GM12801 (cell line): Measurements from ENCODE around the gene SLC22A7.

ENCODE experiments used
- TF ChIP-seq, protein P1 (sequence below): IDR thresholded peaks from one replicate; pipeline ENCODE4 v1.5.1; 2011; ENCODE audit warnings: control low read depth; ENCODE audit not compliant: insufficient read length; ENCODE audit errors: extremely low read depth

Gene SLC22A7

DNA sequence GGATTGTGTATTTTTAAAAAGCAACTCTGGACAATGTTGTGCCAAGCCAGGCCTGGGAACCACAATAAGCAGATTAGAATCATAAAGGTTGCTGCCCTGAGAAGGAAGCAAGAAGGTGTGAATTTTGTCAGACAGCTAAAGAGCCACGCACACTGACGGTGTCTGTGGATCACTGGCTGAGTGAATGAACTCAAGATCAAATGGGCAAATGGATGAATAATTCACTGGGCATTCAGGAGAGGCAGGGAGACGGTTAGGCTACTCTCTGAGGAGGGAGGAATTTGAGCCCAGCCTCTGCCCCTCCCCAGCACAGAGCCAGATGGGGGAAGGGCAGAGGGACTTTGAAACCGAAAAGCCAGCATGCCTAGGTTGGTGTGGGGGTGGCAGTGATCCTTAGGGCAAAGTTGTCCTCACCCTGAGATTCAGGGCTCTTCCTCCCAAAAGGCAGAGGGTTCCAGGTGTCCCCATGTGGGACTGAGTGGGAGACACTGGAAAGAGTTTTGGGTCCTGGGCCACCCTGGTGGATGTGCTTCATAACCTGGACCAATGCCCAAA lies 19.5 kb upstream of the SLC22A7 start:
- TF ChIP-seq, protein P1, sequence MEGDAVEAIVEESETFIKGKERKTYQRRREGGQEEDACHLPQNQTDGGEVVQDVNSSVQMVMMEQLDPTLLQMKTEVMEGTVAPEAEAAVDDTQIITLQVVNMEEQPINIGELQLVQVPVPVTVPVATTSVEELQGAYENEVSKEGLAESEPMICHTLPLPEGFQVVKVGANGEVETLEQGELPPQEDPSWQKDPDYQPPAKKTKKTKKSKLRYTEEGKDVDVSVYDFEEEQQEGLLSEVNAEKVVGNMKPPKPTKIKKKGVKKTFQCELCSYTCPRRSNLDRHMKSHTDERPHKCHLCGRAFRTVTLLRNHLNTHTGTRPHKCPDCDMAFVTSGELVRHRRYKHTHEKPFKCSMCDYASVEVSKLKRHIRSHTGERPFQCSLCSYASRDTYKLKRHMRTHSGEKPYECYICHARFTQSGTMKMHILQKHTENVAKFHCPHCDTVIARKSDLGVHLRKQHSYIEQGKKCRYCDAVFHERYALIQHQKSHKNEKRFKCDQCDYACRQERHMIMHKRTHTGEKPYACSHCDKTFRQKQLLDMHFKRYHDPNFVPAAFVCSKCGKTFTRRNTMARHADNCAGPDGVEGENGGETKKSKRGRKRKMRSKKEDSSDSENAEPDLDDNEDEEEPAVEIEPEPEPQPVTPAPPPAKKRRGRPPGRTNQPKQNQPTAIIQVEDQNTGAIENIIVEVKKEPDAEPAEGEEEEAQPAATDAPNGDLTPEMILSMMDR = no peak

DNA sequence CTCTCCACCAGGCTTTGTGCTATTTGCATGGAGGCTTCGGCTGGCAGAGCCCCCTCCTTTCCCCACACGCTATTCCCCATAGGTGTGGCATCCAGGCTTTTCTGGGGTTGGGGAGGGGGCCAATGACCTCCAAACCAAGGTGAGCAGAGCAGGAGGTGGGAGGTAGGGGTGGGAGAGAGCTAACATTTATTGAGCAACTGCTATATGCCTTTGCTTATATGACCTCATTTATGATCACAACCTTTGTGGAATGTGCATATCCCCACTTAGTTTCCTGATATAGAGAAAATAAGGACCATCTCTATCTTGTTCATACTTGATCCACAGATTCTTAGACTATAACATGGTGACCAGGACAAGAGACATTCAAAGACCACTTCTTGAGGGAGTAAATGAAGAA lies 17.8 kb upstream of the SLC22A7 start:
- TF ChIP-seq, protein P1 = no peak

DNA sequence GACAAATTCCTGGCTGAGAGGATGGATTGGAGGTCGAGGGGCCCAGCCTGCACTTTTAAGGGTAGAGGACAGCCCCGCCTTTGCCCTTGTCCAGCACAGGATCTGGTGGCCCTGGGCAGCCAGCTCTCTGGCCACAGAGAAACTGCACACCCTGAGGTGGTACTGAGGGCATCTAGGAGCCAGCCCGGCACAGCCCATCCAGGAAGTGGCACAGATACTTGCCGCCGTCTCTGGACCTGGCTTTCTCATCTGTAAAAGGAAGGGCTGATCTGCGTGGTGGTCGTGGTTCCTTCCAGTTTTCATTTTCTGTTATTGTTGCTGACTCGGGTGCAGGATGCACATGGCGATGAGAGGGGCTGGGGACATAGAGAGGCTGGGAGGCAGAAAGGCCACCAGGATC lies 16.0 kb upstream of the SLC22A7 start:
- TF ChIP-seq, protein P1 = no peak

DNA sequence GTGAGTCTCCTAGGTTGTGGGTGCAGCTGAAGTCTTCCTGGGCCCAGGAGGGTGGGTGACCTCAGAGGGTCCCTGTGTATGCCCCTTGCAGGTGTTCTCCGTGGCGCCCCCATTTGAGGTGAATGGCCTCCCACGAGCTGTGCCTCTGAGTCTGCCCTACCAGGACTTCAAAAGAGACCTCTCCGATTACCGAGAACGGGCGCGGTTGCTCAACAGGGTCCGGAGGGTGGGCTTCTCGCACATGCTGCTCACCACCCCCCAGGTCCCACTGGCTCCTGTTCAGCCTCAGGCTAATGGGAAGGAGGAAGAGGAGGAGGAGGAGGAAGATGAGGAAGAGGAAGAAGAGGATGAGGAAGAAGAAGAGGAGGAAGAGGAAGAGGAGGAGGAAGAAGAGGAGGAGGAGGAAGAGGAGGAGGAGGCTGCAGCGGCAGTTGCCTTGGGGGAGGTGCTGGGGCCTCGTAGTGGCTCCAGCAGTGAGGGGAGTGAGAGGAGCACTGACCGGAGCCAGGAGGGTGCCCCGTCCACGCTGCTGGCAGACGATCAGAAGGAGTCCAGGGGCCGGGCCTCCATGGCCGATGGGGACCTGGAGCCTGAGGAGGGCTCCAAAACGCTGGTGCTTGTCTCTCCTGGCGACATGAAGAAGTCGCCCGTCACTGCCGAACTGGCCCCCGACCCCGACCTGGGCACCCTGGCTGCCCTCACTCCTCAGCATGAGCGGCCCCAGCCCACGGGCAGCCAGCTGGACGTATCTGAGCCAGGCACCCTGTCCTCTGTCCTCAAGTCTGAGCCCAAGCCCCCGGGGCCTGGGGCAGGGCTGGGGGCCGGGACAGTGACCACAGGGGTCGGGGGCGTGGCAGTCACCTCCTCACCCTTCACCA lies 15.2 kb upstream of the SLC22A7 start:
- TF ChIP-seq, protein P1 = no peak

DNA sequence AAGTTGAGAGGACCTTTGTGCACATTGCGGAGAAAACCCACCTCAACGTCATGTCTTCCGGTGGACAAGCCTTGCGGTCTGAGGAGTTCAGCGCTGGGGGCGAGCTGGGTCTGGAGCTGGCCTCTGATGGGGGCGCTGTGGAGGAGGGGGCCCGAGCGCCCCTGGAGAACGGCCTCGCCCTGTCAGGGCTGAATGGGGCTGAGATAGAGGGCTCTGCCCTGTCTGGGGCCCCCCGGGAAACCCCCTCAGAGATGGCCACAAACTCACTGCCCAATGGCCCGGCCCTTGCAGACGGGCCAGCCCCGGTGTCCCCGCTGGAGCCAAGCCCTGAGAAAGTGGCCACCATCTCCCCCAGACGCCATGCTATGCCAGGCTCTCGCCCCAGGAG lies 14.6 kb upstream of the SLC22A7 start:
- TF ChIP-seq, protein P1 = no peak

DNA sequence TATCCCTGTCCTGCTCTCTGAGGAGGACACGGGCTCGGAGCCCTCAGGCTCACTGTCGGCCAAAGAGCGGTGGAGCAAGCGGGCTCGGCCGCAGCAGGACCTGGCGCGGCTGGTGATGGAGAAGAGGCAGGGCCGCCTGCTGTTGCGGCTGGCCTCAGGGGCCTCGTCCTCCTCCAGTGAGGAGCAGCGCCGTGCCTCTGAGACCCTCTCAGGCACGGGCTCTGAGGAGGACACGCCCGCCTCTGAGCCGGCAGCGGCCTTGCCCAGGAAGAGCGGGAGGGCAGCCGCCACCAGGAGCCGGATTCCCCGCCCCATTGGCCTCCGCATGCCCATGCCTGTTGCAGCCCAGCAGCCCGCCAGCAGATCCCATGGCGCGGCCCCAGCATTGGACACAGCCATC lies 14.2 kb upstream of the SLC22A7 start:
- TF ChIP-seq, protein P1 = no peak

DNA sequence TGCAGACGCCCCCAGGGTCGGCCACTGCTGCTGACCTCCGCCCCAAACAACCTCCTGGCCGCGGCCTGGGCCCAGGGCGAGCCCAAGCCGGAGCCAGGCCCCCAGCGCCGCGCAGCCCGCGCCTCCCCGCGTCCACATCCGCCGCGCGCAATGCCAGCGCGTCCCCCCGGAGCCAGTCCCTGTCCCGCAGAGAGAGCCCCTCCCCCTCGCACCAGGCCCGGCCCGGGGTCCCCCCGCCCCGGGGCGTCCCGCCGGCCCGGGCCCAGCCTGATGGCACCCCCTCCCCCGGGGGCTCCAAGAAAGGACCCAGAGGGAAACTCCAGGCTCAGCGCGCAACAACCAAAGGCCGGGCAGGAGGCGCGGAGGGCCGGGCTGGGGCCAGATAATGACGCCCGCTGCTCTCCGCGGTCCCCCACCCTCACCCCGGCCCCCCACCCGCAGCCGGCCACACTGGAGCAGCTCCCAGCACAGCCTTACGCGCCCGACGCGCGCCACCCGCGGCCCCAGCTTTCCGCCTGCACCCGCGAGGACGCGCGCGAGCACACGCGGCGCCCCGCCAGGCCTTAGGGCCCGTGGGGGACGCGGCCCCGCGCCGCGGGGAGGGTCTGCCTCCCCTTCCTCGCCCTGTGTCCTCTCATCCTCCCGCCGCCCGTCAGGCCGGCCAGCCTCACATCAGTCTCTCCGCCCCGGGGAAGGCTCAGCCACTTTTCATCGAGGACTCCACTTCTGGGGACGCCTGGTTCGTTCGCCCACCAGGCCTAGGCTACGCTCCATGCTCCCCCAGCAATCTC lies 12.9 kb upstream of the SLC22A7 start:
- TF ChIP-seq, protein P1 = no peak
